GM21423 (cell line): ENCODE measurements around the gene FUOM.

Experiments
- ATAC-seq: cut with Tn5 transposase; IDR thresholded peaks from one replicate; pipeline ENCODE4 v1.9.1; 2021; ENCODE audit warnings: mild to moderate bottlenecking, moderate library complexity; ENCODE audit not compliant: unreplicated experiment

FUOM gene

DNA sequence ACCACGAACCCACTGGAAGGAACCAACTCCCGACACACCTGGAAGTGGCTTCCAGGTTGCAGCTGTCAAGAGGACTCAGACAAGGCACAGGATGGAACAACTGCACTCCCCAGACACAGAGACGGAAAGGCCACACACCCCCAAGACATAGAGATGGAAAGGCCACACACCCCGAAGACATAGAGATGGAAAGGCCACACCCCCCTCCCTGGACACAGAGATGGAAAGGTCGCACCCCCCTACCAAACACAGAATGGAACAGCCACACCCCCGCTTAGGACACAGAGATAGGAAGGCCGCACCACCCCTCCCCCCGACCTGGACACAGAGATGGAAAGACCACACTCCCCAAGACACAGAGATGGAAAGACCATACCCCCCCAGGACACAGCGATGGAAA is 41.6 kb downstream of the FUOM start:
- no peak for ATAC-seq

GRCh38 chr10:133315847-133316246 is 42.0 kb downstream of the FUOM start:
- no peak for ATAC-seq

DNA sequence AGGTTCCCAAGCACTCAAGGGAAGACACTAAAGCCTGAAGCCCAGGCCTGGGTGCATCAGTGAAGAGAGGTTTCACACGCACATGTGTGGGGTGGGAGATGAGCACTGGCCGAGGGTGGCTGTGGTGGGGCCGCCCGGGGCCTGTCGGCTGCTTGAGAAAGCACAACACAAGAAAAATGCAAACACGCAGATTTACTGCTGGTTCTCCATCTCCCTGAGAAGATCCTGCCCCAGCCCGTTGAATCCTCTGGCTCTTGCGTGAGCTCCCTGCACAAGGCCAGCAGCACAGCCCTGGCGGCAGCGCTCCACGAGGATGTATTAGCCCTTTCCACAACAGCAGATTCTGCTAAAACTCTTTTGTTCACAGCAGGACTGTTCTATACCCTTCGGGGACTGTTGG is 42.9 kb downstream of the FUOM start:
- ATAC-seq, result no peak

- no peak for ATAC-seq
Observed at GRCh38 chr10:133313192-133313591, 44.6 kb downstream of the FUOM start.

DNA sequence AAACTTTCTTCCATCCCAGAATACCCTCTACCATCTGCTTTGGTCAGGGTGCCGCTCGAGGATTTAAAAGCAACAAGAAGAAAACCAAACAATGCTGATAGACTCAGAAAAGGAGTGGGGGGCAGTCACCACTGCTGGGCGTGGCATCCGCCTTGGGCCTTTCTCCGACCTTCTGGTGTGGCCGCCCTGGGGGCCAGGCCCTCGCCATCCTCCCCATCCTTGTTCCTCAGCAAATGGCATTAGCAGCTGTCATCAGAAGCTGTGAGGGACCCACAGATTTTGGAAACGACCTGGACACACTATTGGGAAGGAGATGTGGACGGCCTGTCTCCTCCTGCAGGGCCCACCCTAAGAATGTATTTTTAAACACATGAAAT is 45.1 kb downstream of the FUOM start:
- ATAC-seq, result no peak

DNA sequence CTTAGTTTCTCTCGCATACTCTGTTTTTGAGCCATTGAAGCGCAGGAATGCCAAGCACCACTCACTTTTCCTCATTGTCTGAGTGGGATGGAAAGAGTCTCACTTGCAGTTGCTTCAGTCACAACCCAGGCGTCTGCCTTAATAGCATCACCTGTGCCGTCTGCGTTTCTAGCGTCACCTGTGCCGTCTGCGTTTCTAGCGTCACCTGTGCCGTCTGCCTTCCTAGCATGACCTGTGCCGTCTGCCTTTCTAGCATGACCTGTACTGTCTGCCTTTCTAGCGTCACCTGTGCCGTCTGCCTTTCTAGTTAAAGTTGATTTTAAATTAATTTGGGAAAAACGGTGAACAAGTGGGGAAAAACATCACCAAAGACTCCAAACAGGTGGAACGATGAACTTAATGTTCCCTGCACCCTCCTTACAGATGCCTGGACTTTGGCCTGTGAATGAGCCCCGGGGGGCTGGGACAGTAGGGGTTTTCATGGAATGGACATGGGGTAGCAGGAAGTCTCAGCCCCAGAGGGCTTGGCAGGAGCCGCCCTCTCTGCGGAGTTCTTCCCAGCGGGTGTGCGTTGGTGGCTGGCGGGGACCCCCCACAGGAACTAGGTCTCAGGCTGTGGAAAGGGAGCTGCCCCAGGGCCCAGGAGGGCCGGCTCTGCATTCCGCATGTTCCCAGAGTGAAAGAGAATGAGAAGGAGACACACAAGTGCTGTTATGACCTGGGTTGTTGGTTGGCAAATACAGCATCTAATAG is 45.6 kb downstream of the FUOM start:
- no peak for ATAC-seq

GRCh38 chr10:133311570-133311969 is 46.2 kb downstream of the FUOM start:
- ATAC-seq, result no peak

- no peak for ATAC-seq
Observed at GRCh38 chr10:133310789-133311188, 47.0 kb downstream of the FUOM start.

GRCh38 chr10:133310399-133310755 is 47.4 kb downstream of the FUOM start:
- ATAC-seq, result no peak

DNA sequence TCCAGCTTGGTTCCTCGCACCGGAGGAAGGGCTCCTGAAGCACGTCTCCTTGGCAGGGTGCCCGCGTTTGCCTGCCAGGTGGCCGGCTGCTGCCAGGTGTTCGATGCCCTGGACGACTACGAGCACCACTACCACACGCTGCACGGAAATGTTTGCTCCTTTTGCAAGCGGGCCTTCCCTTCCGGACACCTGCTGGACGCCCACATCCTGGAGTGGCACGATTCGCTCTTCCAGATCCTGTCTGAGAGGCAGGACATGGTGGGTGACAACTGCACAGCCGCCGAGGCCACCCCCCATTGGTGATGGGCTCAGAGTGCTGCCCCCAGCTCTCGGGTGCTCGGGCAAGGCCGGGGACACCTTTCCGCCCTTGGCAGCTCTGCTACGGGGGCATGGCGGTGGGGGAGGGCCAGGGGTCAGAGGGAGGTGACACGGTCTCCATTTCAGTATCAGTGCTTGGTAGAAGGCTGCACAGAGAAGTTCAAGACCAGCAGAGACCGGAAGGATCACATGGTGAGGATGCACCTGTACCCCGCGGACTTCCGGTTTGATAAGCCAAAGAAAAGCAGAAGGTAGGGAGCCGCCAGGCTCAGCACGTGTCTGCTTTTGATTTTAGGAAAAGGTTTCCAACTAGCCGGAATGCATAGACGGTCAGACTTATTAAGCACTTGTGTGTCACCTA is 48.0 kb downstream of the FUOM start:
- ATAC-seq, result no peak

DNA sequence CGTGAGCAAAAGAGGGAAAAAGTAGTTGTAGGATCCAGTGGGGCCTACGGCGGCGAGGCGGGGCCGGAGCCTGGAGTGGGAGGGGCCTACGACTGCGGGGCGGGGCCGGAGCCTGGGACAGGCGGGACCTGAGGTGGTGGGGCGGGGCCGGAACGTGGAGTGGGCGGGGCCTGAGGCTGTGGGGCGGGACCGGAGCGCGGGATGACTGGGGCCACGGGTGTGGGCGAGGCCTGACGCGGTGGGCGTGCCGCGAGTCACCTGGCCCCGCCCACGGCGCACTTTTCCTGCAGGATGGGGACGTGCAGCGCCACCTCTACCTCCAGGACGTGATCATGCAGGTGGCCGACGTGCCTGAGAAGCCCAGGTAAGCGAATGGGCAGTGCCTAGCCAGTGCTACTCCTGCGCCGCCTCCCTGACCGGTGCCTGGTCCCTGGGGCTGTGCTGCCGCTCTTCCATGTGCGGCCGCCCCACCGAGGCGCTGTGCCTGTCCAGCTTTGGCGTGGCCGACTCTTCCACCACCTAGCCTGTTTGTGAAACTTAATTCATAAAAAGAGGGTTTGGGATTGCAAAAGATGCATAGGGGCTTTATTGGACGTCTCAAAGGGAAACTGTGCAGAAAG is 48.6 kb downstream of the FUOM start:
- peak; percentile 59 for ATAC-seq

DNA sequence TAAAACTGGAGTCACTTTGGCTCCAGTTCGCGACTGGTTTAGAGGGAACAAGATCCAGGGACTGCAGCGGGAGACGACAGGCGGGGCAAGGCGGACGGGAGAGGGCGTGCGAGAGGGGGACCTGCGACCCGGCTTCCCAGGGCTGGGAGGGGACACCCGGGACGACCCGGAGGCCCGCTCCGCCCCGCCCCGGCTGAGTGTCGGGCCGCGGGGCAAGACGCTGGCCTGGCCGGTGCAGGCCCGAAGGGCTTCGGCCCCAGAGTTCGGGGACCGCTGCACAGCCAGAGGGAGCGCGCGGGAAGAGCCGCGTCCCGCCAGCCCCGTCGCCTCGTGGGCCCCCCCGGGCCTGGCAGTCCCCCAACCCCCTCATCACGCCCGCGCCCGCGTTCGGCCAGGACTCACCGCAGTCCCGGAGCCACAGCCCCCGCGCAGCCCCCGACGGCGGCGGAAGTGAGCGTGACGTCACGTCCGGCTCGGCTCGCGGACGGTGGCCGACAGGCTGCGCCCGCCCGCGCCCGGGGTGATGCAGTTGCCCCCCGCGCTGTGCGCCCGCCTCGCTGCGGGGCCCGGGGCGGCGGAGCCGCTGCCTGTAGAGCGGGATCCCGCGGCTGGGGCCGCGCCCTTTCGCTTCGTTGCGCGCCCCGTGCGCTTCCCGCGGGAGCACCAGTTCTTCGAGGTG is 49.3 kb downstream of the FUOM start, which contains the start of the genes TUBGCP2 and ZNF511:
TSS of gene TUBGCP2 (minus strand) at position 452 of the 679 bp plus-strand sequence. CDS start 5,931 bp downstream, outside the sequence.
TSS of gene ZNF511 (plus strand) at position 494 of the 679 bp plus-strand sequence. CDS start at position 524, 30 bp downstream.
- peak; percentile 70 for ATAC-seq

GRCh38 chr10:133307776-133308420 is 49.9 kb downstream of the FUOM start:
- peak; percentile 35 for ATAC-seq

DNA sequence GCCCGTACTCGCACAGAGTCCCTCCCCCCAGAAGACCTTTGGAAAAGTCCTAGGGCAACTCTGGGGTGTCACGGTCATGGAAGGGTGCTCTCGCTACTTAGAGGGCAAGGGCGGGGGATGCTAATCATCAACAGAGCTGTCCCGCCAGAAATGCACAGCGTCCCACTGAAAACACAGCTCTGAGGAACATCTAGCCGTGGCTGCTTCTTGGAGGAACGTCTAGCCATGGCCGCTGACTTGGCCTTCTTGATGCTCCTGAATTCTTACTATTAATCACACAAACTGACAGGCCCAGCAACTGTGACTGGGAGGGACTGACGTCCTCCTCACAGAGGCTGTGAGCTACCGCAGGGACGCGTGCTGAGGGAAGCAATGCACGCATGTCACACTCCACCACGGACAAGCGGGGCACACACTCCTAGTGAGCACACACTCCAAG is 50.9 kb downstream of the FUOM start:
- no peak for ATAC-seq

DNA sequence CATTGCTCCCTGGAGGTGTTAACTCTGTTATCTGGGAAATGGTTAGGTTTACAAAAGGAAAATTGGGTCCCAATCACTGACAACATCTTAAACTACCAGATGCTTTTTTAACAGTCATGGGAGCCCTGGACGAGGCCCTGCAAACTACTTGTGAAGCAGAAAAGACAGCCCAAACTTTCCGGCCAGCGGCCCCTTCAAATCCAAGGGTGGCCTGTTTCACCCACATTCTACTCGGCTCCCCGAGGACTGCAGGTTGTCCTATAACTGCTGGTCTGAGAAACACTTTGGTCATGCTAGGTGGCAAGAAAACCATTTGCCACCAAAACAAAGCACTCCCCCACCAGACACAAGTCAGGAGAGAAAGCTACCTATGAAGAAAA is 51.7 kb downstream of the FUOM start:
- no peak for ATAC-seq
